Activated CD4-positive, alpha-beta T cell treated with anti-CD3 and anti-CD28 coated beads for 4 hours (primary cell): ENCODE results near the gene MMADHC.
A peak's percentile ranks its signal among the peaks of the same experiment; 100 is the strongest.

Source experiments
- DNase-seq, 2 donors: peaks; one replicate each; pipeline ENCODE4 v3.0.0-alpha.2; 2020

MMADHC gene

DNA sequence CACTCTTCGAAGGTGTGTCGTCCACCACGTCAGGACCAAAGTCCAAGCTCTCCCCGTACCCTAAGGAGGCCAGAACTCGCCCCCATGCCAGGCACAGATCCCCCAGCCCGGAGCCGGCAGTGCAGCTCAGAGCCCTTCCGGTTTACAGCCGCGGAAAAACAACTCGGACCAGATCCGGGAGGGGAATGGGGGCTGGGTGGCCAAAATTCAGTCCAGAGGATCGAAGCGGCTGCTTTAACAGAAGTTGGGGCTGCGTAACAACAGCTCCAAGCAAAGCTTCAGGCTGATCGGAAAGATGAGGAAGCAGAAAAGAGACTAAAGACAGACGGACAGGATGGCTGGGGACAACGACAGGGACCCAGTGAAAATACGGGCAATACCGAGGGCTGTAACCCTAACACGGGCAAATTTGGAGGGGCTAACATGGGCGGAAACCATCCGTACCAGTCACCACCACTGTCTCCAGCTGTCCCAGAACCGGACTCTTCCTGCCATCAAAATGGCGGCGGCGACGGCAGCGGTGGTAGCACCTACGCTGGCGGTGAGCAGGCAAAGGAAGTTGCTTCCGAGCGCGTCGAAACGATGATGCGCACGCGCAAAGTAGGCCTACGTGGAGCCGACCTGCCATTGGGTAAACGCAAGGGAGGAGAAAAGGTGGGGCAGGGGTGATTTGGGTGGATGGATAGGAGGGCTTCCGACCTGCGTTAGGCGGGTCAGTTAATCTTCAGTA is at the start of gene MMADHC:
Gene MMADHC (minus strand): TSS at position 556 of the 730 bp plus-strand sequence. CDS start 678 bp downstream, outside the sequence.
- peak; percentile 91 to 92 for DNase-seq

GRCh38 chr2:149634103-149634502 is 46.5 kb upstream of the MMADHC start:
- no peak for DNase-seq

DNA sequence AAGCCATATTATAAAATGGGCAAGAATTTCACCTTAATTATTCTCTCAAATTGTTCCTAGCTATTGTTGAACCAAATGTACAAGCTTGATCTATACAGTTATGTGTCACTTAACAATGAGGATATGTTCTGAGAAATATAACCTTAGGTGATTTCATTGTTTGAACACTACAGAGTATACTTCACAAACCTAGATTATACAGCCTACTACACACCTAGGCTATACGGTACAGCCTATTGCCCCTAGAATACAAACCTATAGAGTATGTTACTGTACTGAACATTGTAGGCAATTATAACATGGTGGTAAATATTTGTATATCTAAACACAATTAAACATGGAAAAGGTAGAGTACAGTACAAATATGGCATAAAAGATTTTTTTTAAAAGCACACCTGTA is 42.9 kb upstream of the MMADHC start:
- DNase-seq = no peak

GRCh38 chr2:149629026-149629425 is 41.5 kb upstream of the MMADHC start:
- DNase-seq = no peak

GRCh38 chr2:149627111-149627801 is 39.7 kb upstream of the MMADHC start:
- no peak for DNase-seq

- no peak for DNase-seq
Measured at GRCh38 chr2:149625671-149626070, 38.1 kb upstream of the MMADHC start.

GRCh38 chr2:149625271-149625670 is 37.7 kb upstream of the MMADHC start:
- DNase-seq = no peak

GRCh38 chr2:149622343-149622742 is 34.8 kb upstream of the MMADHC start:
- no peak for DNase-seq

- no peak for DNase-seq
Measured at GRCh38 chr2:149617476-149617875, 29.9 kb upstream of the MMADHC start.

DNA sequence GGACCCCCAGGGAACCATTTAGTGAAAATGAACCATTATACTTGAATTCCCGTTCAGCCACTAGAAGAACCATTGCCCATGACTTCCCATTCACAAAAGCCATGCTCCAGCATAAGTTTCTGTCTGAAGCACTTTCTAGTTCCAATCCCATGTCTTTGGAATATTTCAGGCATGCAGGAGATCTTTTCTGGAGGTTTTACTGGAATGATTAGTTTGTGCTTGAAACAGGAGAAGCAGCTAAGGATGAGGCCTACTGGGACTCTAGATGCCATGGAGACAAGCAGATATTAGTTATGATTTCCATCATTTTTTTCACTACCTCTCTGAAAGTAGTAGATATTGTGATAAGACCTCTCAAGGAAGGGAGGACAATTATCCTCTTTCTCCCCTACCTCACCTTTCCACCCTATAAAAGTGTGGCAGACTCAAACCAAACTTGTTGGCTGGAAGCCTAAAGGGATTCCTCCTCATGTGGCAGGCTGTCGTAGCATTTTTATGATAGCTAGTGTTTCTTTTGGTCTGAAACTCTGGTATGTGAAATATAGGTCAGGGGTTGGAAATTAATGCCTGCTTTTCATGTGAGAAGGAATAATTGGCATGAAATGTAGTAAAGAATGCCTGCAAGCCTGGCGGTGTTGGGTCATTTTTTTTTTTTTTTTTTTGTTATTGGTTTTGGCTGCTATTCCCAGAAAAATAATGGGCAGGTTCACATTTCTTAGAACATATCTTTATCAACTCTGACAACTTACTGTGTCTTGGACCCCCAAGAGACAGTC is 29.3 kb upstream of the MMADHC start:
- no peak for DNase-seq

GRCh38 chr2:149613704-149614103 is 26.1 kb upstream of the MMADHC start:
- no peak for DNase-seq

- no peak for DNase-seq
Measured at GRCh38 chr2:149612122-149612521, 24.5 kb upstream of the MMADHC start.

DNA sequence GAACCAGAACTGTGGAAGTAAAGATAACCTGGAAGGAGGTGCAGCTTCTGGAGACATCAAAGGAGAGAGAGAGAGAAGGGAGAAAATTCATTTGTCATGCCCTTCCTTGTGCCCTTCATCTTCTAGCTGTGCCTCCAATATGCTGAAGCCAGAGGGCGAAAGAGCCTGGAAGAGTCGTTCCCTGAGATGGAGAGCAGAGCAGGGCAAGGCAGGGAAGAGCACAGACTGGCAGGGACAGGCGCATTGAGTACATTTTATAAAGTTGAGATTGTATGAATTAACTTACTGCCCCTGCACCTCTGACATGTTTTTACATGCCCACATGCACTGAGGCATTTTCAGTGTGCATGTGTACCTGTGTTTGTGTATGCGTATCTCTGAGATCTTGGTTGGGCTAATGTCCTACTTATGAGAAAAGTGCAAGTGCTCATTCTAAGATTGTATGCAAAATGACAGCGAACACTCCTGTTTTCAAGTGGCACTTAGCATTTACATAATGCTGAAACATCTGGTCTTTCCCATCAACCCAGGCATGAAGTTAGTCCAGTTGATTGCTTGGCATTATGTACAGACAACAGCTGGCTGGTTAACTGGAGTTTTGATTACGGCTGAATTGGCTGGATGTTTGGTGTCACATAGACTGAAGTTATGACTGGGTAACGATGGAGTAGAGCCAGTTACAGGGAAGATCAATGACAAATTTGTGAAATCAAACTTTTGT is 23.7 kb upstream of the MMADHC start:
- no peak for DNase-seq

DNA sequence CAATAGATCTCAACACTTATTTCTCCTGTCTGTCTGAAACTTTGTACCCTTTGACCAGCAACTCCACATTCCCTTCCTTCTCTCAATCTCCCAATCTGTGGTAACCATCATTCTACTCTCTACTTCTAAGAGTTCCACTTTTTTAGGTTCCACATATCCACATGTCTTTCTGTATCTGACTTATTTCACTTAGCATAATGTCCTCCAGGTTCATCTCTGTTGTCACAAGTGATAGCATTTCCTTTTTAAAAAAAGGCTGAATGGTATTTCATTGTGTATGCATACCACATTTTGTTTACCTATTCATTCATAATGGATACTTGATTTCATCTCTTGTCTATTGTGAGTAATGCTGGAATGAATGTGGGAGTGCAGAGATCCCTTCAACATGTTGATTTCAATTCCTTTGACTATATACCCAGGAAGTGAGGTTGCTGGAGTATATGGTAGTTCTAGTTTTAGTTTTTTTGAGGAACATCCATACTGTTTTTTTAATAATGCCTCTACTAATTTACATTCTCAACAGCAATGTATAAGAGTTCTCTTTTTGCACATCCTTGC is 18.8 kb upstream of the MMADHC start:
- DNase-seq = no peak

- DNase-seq = no peak
Measured at GRCh38 chr2:149603248-149603647, 15.7 kb upstream of the MMADHC start.

DNA sequence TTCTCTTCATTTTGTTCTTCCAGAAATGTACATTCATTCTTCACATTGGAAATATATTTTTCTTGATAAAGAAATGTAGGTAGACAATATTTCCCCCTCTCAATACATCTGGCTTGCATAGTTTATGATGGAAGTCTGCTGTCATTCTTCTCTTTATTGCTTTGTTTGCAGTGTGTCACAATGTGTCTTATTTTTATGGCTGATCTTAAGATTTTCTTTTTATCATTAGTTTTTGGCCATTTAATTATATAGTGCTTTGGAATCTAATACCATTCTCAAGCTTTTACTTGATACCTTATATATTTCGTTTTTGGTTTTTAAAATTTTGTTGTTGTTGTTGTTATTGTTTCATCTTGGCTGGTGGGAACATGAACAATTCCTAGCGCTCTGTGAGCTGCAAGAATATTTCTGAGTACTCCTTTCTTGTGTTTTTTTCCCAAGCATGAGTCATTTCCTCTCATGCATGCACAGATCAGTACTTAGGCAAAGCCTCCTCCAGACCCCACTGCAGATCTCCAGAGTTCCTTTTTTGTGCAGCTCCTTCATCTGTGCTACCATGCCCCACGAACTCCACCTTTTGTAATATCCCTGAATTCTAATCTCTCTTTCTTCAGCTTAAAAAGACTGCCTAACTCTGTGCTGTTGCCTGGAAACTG is 13.7 kb upstream of the MMADHC start:
- no peak for DNase-seq

GRCh38 chr2:149597668-149598326 is 10.2 kb upstream of the MMADHC start:
- DNase-seq = peak; percentile 41 to 55

DNA sequence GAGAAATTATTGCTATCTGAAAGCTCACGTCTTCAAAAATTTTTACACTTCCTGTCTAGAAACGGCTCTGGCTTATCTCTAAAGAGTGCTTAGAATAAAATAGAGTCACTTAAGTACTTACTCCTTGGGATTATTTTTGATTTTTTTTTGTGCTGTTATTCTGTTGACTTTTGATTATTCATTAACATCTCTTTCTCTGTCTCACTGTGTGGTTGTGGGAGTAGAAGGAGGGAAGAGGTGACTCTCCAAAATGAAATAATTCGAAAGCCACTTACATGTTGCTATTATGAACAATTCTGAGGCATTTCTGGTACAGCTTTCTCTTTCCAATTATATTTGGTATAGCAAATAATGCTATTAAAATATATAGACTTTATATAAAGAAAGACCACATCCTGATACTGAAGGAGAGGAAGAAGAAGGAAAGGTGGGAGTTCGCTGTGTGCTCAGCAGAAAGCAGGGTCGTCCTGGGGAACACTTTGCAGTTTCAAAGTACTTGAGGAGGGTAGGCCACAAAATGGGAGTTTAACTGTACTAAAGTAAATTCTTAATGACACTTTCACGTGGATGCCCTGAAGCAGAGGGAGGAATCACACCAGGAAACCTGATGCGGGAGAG is 9.6 kb upstream of the MMADHC start:
- no peak for DNase-seq

GRCh38 chr2:149596471-149596870 is 8.9 kb upstream of the MMADHC start:
- no peak for DNase-seq

GRCh38 chr2:149595056-149595963 is 7.7 kb upstream of the MMADHC start:
- no peak for DNase-seq
